ENCODE results near the gene GPC1. TPM values are rescaled to one million over a fixed set of nuclear protein-coding genes. Genes with fewer than 3 reads are reported as not detected.
"Not testable (repeated sequence)": the region's sequence is repeated elsewhere in the genome, so short reads cannot be mapped to it uniquely, and the experiment has no call there.

The GPC1 gene, protein sequence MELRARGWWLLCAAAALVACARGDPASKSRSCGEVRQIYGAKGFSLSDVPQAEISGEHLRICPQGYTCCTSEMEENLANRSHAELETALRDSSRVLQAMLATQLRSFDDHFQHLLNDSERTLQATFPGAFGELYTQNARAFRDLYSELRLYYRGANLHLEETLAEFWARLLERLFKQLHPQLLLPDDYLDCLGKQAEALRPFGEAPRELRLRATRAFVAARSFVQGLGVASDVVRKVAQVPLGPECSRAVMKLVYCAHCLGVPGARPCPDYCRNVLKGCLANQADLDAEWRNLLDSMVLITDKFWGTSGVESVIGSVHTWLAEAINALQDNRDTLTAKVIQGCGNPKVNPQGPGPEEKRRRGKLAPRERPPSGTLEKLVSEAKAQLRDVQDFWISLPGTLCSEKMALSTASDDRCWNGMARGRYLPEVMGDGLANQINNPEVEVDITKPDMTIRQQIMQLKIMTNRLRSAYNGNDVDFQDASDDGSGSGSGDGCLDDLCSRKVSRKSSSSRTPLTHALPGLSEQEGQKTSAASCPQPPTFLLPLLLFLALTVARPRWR
- 10 to 100 TPM; 12.4 to 29.2 (median 15.4) TPM for total RNA-seq
- long read RNA-seq, donor 1, transcript GPC1-201 (9 exons, 3,713 nt) = major isoform, 41 of 64 reads
- long read RNA-seq, donor 1, partial matches to known transcripts = 17 of 64 reads
- long read RNA-seq, donor 1, other reads (novel, unspliced or antisense) = 6 of 64 reads
- long read RNA-seq, donor 2, partial matches to known transcripts = 1 of 2 reads
- long read RNA-seq, donor 2, other reads (novel, unspliced or antisense) = 1 of 2 reads

DNA sequence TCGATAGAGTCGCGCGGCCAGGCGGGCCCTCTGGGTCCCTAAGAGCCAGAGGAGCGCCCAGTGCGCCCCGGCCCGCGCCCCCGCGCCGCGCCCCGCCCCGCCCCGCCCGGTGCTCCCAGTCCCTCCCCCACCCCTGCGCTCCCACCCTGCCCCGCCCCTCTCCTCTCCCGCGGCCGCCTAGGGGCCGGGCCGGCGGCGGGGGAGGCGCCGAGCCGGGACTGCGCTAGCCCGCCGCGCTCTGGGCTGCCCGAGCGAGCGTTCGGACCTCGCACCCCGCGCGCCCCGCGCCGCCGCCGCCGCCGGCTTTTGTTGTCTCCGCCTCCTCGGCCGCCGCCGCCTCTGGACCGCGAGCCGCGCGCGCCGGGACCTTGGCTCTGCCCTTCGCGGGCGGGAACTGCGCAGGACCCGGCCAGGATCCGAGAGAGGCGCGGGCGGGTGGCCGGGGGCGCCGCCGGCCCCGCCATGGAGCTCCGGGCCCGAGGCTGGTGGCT lies at the start of gene GPC1:
TSS of gene GPC1 (plus strand) at position 207 of the 491 bp plus-strand sequence. CDS start at position 463, 256 bp downstream.
- peaks cover 15% of the 10 kb centered on the region for H3K4me1 ChIP-seq (ENCODE audit: low read depth)
- TF ChIP-seq, protein P1, sequence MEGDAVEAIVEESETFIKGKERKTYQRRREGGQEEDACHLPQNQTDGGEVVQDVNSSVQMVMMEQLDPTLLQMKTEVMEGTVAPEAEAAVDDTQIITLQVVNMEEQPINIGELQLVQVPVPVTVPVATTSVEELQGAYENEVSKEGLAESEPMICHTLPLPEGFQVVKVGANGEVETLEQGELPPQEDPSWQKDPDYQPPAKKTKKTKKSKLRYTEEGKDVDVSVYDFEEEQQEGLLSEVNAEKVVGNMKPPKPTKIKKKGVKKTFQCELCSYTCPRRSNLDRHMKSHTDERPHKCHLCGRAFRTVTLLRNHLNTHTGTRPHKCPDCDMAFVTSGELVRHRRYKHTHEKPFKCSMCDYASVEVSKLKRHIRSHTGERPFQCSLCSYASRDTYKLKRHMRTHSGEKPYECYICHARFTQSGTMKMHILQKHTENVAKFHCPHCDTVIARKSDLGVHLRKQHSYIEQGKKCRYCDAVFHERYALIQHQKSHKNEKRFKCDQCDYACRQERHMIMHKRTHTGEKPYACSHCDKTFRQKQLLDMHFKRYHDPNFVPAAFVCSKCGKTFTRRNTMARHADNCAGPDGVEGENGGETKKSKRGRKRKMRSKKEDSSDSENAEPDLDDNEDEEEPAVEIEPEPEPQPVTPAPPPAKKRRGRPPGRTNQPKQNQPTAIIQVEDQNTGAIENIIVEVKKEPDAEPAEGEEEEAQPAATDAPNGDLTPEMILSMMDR (IDR thresholded peaks at IDR 0.05) = no peak
- DNase-seq (peak; percentile 66 to 84 (median 72)), ATAC-seq (peak; percentile 75)
- H3K4me3 ChIP-seq = peak within 1 kb of the TSS; percentile 28
- intact Hi-C loops (cut with DNase I, micrococcal nuclease) = no loop called here
- no peaks in the 10 kb centered on the region for H3K9me3 ChIP-seq
- no peaks in the 10 kb centered on the region for H3K36me3 ChIP-seq (ENCODE audit: low read depth)

DNA sequence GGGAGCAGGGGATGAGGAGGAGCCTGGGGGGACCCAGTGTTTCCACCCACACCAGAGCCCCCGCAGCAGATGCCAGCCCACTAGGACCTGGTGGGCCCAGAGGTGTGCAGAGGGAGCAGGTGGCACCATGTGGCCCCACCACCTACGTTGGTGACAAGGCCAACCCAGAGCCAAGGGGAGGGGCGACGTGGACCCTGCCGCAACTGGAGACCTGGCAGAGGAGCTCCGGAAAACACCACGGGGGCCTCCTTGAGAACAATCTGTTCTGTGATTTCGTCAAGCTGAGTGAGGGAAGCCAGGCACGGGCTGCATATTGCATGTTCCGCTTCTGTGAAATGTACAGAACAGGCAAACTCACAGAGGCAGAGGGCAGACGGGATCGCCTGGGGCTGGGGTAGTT lies 49.1 kb upstream of the GPC1 start:
- Histone ChIP-seq H3K9me3 (no peaks in the 10 kb centered on the region), H3K4me3 (no peak overlapping the region), H3K36me3 (ENCODE audit: low read depth) (no peaks in the 10 kb centered on the region), H3K4me1 (ENCODE audit: low read depth) (no peaks in the 10 kb centered on the region)
- ATAC-seq (no peak), DNase-seq (peak in 1 of 3 donors; percentile 41)
- TF ChIP-seq, protein P1 (IDR thresholded peaks at IDR 0.05) = no peak
- intact Hi-C loops (cut with DNase I, micrococcal nuclease) = no loop called here

DNA sequence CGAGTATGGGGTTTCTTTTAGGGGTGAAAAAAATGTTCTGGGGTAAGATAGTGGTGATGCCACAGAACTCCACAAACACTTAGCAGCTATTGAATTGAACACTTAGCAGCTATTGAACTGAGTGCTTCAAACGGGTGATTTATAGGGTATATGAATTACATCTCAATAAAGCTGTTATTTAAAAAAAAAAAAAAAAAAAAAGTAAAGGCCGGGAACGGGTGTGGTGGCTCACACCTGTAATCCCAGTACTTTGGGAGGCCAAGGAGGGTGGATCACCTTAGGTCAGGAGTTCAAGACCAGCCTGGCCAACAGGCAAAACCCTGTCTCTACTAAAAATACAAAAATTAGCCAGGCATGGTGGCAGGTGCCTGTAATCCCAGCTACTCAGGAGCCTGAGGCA lies 48.7 kb upstream of the GPC1 start:
- H3K4me1 ChIP-seq (ENCODE audit: low read depth); H3K4me3 ChIP-seq; ATAC-seq; H3K9me3 ChIP-seq; intact Hi-C loops (cut with DNase I, micrococcal nuclease); H3K36me3 ChIP-seq (ENCODE audit: low read depth); DNase-seq: not testable (repeated sequence)

DNA sequence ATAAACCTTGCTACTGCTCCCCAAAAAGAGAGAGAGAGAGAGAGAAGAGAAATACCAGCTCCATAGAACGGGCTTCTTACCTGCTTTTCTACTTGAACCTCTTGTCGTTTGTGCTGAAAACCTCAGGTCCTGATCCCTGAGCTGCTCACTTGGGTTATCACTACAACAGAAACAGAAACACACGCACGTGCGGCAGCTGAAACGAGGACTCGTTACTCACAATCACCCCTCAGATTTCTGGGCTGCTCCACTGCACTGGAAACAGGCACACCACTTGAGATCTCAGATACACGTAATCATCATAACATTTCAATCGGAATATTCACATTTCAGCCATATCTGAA lies 48.2 kb upstream of the GPC1 start:
- Histone ChIP-seq H3K4me1 (ENCODE audit: low read depth) (no peaks in the 10 kb centered on the region), H3K36me3 (ENCODE audit: low read depth) (no peaks in the 10 kb centered on the region), H3K9me3 (no peaks in the 10 kb centered on the region), H3K4me3 (no peak overlapping the region)
- DNase-seq (no peak), ATAC-seq (no peak)
- intact Hi-C loops (cut with DNase I, micrococcal nuclease) = no loop called here
- TF ChIP-seq, protein P1 (IDR thresholded peaks at IDR 0.05) = no peak

DNA sequence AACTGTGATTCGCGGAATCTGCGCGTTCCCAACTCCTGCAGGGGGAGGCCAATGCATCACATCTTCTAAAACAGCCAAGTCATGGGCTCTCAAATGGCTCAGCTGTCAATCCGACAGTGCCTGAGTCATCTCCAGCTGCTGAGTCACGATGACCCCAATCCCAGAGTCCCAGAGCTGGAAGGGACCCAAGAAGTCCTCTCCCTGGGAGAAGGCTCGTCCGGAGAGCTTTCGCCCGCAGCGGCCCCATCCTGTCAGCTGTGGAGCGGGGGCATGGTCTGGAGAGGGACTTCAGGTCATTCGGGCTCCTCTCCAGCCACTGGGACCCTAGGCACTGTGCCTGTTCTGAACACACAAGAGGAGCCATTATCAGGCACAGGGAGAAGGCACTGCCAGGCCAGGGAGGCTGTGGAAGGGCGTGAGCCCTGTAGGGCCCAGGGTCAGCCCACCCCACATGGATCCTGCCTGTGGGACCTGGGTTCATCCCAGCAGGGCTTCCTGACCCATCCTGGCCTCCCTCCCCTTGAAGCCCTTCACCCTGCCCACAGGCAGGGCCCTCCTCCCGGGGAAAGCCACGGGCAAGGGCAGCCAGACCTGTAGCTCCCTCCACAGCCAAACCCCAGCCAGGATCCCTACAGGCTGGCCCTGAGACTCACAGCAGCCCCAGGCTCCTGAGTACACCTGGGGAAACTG lies 47.6 kb upstream of the GPC1 start:
- TF ChIP-seq, protein P1 (IDR thresholded peaks at IDR 0.05) = no peak
- no peaks in the 10 kb centered on the region for H3K9me3 ChIP-seq
- DNase-seq (peak; percentile 47 to 59 (median 49)), ATAC-seq (peak; percentile 30)
- intact Hi-C loops (cut with DNase I, micrococcal nuclease) = no loop called here
- H3K4me3 ChIP-seq = no peak overlapping the region
- H3K4me1 ChIP-seq (ENCODE audit: low read depth) = no peaks in the 10 kb centered on the region
- no peaks in the 10 kb centered on the region for H3K36me3 ChIP-seq (ENCODE audit: low read depth)

Measured in mucosa of descending colon (tissue), 3 donors.